LNCAP (cell line): ENCODE results near the gene ADK.

Source experiments
- TF ChIP-seq, protein P1 (sequence below): fragments of 450-650 bp; IDR thresholded peaks from 2 replicates; pipeline ENCODE4 v1.5.1; 2017; ENCODE audit warnings: mild to moderate bottlenecking

ADK gene

DNA sequence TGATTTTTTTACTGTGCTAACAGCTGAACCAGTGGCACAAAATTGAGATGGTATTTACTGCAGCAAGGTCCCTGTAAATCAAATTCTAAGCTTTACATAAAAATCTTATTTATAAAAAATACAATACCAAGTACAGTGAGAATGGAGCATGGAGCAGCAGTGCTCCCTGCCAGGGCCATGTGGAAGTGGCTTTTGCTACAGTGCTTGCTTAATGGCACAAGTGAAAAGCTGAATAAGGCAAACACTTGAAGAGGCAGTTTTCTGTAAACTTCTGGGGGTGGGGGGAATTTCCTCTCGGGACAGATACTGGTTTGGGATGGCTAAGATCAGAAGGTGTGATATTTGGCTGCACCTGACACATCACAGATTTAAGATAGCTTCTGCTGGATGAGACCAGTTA lies 27.9 kb upstream of the ADK start:
- TF ChIP-seq, protein P1, sequence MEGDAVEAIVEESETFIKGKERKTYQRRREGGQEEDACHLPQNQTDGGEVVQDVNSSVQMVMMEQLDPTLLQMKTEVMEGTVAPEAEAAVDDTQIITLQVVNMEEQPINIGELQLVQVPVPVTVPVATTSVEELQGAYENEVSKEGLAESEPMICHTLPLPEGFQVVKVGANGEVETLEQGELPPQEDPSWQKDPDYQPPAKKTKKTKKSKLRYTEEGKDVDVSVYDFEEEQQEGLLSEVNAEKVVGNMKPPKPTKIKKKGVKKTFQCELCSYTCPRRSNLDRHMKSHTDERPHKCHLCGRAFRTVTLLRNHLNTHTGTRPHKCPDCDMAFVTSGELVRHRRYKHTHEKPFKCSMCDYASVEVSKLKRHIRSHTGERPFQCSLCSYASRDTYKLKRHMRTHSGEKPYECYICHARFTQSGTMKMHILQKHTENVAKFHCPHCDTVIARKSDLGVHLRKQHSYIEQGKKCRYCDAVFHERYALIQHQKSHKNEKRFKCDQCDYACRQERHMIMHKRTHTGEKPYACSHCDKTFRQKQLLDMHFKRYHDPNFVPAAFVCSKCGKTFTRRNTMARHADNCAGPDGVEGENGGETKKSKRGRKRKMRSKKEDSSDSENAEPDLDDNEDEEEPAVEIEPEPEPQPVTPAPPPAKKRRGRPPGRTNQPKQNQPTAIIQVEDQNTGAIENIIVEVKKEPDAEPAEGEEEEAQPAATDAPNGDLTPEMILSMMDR: no peak

DNA sequence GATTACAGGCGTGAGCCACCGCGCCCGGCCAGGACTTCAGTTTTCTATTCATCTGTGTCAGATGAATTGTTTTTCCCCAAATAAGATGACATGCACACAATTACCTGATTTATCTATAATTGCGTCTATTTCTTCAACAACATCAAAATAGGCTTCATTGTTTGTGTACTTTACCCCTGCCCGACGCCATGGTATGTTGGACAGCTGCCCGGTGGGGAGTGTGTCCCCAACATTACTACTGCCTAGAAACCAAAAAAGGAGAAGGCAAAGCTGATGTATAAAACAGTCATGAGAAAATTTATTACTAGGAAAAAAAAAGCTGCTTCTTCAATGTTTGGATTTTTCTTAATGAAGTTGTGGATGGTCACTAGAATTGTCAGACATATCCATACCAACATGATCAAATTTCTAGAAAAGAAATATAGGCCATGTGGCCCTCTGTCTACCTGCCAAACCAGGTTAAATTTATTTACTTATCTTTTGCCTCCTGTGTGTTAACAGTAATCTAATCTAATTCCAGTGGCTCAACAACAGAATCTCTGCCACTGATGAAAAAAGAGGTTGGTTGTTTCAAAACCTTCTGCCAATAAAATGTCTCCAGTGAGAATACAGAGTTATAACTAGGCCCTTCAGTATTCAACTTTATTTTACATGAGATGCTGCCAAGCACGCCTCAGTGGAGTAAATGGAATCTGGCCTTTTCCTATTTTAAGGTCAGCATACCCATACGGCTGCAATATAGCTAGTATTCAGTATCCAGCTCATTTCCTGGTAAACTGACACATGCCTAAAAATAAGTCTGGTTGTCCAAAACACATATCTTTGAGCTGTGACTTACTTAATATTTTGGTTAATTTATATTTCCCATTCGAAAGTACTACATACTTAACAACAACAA lies 16.8 kb upstream of the ADK start:
- TF ChIP-seq, protein P1: no peak

DNA sequence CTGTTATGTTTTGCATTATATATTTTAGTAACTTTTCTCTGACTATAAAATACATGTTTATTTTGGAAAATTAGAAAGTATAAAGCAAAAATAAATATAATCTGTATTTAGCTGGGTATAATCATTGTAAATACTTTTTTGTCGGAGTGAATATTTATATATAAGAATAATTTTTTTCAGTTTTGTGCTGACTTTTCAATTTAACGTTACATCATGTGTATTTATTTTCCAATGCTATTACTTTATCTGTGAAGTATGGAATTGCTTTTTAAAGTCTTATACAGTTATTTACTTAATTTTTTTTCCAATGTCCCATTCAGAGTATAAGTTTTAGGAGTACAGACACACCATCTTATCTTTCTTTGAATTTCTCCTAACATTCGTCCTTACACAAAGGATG lies 15.6 kb upstream of the ADK start:
- TF ChIP-seq, protein P1: no peak

DNA sequence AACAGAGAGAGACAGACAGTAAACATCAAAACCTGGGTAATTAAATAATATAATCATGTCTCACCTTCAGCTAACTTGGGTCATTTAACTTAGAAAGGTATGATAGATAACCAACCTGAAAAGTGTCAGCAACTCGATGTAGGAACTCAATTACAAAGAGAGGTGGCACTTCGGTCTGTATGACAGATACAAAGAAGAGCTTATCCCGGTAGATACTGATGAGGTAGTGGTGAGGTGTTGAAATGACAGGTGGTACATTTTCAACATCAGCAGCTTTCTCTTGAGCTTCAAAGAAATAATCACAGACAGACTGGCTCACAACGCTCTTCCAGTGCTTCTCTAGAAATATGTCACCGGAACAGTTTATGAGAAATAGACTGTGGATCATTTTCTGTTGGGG lies 13.0 kb upstream of the ADK start:
- TF ChIP-seq, protein P1: no peak

DNA sequence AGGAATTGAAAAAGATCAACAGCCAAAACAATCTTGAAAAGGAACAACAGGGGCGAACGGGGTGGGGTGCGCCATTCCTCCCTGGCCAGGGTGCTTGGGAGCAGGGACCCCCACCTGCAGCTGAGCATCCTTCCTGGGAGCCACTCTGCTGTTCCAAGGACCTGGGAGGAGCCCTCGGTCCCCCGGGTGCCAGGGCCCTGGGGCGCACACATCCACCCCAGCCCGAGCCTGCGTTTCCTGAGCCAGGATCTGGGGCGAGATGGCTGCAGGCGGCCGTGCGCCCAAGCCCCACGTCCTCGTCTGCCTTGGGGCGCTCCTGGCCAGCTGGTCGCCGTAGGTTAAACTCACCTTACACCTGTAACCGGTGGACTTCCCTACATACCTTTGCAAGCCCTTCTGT lies 11.0 kb upstream of the ADK start:
- TF ChIP-seq, protein P1: no peak

DNA sequence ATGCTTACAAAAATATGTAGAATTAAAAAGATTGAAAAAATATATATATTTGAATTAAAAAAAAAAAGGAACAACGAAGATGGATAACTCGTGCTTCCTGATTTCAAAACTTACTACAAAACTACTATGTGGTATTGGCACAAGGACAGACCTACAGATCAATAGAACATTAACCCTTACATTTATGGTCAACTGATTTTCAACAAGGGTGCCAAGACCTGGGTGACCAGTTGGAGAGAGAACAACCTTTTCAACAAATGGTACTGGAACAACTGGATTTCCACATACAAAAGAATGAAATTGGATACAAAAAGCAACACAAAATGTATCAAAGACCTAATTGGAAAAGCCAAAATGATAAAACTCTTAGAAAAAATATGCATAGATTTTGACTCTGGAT lies 10.5 kb upstream of the ADK start:
- TF ChIP-seq, protein P1: no peak

DNA sequence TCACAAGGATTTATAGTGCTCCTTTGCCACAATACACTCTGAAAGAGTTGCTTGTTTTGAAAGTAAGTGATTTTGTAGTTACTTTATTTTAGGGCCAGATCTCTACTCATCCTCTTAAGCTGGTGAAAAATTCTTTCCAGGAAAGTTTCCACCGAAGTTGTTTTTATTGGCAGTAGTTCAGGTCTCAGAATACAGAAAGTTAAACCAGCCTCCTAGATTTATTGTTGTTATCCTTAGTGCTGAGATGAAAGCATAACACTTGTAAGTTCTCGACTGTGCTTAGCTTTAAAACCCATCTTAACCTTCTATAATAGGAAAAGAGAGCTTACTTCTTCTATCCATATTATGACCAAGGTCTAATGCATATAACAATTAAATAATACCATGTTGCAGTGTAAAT lies 5.9 kb upstream of the ADK start:
- TF ChIP-seq, protein P1: no peak
